ENCODE measurements around the gene HYCC1. TPM values are rescaled to one million over a fixed set of nuclear protein-coding genes. Genes with fewer than 3 reads are reported as not detected.
"Not testable (repeated sequence)": the region's sequence is repeated elsewhere in the genome, so short reads cannot be mapped to it uniquely, and the experiment has no call there.

The HYCC1 gene
- total RNA-seq, 1 experiment from 2014 or later, result 17.6 TPM

DNA sequence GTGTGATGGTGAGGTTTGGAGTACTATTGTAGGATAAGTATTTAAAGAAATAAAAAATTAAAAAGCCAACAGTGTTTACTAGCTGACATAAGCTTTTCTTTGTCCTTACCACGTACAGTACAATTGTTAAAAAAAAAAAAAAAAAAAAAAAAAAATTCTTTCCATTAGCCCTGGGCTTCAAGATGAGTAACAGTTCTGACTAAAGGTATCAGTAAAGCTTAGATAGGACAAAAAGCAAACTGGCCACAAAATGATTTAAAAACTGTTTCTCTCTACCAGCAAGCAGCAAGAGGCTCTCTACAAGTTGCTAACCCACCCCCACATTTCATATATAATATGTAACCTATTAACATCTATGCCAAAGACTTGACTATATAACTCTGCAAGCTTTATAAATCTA lies 17.5 kb downstream of the HYCC1 start:
- DNase-seq (ENCODE audit: low read depth), result no peak

DNA sequence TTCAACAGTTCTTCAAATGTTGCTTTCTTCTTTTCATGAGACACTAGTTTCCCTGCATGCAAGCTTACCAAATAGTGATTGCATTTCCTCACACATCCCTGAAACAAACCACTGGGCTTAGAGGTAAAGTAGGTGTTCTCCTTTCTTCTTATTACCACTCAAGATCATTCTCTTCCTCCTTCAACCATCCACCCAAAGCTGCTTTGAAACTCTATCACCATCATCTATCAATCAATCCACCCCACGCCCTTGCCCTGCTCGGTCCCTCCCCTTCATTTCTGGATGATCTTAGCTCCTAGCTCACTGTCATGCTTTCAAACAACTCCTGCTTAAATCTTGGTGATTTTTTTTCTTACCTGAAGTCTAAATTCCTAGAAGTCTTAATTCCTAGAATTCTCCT lies 18.9 kb downstream of the HYCC1 start:
- DNase-seq (ENCODE audit: low read depth), result no peak
- in situ Hi-C loops (cut with HindIII; ENCODE audit: low pct_unique_long_range_greater_than_20kb, low sequenced_read_pairs), result no loop called here

More for the DNA sequence above, 17.5 kb downstream of the HYCC1 start:
- in situ Hi-C loops (cut with HindIII; ENCODE audit: low pct_unique_long_range_greater_than_20kb, low sequenced_read_pairs), result no loop called here

DNA sequence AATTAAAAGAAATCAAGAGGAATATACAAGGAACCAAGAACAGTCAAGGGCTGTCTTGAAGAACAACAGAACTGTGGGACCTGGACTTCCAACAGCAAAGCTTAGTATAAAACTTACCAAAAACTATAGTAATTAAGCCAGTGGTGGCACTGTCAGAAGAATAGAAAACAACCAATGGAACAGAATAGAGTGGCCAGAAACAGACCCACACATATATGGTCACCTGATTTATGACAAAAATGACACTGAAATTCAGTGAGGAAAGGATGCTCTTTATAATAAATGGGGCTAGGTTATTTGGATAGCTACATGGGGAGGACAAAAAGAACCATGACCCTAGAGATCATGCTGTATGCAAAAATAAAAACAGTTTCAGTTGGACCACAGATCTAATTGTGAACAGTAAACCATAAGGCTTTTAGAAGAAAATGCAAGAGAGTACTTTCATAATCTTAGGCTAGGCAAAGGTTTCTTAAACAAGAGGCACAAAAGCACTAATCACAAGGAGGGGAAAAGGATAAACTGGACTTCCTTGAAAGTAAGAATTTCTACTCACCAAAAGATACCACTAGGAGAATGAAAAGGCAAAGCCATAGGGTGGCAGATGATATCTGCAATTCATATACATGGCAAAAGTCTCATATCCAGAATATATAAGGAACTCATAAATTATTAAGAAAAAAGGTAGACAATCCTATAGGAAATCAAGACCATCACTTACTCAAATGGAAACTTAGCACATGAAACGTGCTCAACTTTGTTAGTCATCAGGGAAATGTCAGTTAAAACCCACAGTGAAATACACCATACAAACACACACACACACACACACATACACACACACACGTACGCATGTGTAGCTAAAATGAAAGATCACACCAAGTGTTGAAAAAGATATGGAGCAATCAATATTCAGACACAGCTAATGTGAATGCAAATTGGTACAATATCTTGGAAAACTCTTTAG lies 20.8 kb downstream of the HYCC1 start:
- in situ Hi-C loops (cut with HindIII; ENCODE audit: low pct_unique_long_range_greater_than_20kb, low sequenced_read_pairs), result no loop called here

DNA sequence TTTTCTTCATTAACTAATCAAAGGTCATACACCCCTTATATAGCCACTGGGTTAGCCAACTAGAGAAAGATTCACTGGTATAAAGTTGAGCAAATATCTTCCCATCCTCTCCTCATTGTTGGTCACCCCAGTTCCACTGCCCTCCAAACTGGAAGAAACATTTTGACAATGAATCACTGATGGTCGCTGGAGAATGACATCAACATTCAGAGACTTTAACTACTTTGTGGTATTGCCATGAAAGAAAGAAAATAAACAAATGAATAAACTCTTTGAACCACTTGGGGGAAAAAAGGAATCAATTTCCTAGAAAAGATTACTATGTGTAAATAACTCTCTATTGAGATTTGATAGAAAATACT lies 23.4 kb downstream of the HYCC1 start:
- DNase-seq (ENCODE audit: low read depth), result no peak
- in situ Hi-C loops (cut with HindIII; ENCODE audit: low pct_unique_long_range_greater_than_20kb, low sequenced_read_pairs), result no loop called here

More for the DNA sequence above, 20.8 kb downstream of the HYCC1 start:
- DNase-seq (ENCODE audit: low read depth), result no peak

DNA sequence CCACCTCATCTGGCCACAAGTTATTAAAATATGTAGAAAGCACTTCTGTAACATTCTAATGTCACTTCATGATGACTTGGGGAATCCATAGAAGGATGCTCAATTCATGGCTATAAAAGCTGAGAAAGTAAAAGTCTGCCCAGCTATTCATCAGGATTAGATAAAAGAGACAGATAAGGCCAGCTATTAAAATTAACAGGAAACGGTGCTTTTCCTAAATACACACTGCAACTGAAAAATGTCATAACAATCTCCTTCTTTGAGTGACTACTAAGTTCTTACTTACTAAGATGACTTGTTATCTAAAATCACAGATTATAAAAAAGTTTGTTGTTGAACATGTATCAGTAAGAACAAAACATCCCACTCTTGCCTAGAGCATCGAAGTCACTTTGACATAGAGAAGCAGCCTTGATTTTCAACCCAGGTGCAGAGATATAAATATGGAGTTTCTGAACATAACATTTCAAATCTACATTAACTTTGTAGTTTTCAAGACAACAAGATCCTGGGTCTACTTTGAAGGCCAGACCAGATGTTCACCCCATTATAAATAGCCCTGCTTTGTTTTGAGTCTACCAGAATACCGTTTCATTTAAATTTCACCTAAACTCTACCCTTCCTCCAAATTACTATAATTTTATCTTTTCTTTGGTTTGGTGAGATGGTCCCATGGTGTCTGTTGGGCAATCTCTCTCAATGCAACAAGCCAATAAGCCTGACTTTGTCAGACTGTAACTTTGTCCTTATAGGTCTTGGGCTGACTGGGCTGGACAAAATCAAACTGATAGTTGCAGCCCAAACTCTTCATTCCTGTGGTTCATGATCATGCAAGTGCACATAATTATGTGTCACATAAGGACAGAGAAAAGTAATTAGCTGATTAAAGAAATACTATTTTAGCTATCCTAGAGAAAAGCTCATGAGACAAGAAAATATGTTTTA lies 24.0 kb downstream of the HYCC1 start:
- no peak for DNase-seq (ENCODE audit: low read depth)
- in situ Hi-C loops (cut with HindIII; ENCODE audit: low pct_unique_long_range_greater_than_20kb, low sequenced_read_pairs), result no loop called here

DNA sequence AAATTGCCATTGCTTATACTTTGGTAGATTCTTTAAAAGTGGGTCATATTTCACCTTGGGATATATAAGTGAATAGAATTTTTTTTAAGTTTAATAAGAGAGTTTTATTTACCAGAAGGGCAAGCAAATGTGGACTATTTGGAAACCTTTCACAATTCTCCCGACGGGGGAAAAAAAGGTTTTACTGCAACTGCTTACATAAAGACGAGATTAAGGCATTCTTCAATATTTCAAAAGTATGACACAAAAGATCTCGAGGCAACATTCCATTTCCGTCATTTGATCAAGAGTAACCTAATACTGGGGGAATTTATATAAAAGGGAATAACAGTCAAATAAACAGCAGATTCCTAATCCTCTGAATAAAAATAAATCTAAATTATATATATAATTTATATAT lies 28.5 kb downstream of the HYCC1 start:
- in situ Hi-C loops (cut with HindIII; ENCODE audit: low pct_unique_long_range_greater_than_20kb, low sequenced_read_pairs), result no loop called here
- no peak for DNase-seq (ENCODE audit: low read depth)

DNA sequence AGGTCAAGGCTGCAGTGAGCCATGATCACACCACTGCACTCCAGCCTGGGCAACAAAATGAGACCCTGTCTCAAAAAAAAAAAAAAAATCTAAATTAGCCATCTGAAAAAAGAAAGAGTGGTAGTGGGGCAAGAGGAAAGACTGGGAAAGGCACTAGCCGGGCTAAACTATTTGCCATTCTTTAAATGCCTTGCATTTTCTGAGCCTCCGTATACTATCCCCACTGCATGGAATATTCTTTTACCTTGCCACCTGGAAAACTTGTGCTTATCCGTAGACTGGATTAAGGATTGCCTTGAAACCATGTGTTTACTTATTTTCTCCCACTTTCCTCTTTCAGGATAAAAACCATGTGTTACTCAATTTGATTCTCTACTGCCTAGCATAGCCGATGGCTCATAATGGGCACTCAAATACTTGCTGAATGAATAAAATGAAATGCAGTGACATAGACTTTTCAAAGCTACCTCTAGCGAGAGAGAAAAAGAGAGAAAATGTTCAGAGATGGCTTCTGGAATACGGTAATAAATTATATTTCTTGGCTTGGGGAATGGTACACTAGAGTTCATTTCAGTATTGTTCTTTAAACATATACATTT lies 30.6 kb downstream of the HYCC1 start:
- in situ Hi-C loops (cut with HindIII; ENCODE audit: low pct_unique_long_range_greater_than_20kb, low sequenced_read_pairs), result no loop called here
- no peak for DNase-seq (ENCODE audit: low read depth)

DNA sequence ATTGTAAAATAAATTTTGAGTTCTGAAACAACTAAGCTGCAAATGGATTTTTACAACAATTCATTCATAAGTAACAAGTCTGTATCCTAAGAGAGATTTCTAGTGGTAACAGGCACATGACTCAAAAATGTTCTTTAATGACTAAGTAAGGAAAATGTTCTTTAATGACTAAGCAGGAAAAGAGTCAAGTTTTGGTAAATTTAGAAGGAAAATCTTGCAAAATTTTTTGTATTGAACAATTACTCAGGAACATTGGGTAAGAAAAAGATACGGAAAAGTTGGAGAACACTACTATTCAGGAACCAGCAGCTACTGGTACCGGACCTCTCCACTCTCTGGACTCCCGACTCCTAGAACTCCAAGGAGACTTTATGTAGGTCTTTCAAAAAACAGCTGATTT lies 33.5 kb downstream of the HYCC1 start:
- DNase-seq (ENCODE audit: low read depth), result no peak
- in situ Hi-C loops (cut with HindIII; ENCODE audit: low pct_unique_long_range_greater_than_20kb, low sequenced_read_pairs), result no loop called here

DNA sequence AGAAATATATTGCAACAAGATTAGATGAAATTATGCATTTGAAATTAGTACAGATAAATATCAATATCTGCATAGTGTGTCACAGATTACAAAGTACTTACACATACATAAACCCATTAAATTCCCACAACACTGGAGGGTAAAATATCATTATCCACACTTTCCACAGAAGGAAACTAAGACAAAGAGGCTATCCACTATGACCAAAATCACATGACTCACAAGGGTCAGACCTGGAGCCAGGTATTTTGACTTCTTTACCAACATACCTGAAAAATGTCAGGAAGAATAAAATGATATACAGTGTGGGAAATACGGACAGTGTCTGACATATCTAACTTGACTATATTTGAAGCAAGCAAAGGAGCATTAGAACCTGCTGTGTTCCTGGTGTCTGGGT lies 34.1 kb downstream of the HYCC1 start:
- DNase-seq (ENCODE audit: low read depth), result no peak
- in situ Hi-C loops (cut with HindIII; ENCODE audit: low pct_unique_long_range_greater_than_20kb, low sequenced_read_pairs), result no loop called here

DNA sequence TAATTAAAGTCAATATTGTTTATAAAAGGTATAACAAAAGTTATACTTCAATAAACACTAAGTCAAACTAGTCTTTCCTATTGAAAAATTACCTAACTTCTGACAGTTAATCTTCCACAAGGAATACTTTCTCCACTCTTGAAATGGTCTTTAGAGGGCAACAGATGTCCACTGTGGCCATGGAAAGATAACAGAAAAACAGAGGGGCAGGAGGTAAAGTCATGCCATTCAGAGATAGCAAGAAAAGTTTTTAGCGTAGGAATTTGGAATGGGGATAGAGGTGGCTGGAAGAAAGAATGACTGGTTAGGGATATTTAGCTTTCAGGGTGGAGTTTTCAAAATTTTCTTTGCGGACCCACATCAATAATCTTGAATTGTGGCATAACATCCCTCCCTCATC lies 34.7 kb downstream of the HYCC1 start:
- no peak for DNase-seq (ENCODE audit: low read depth)
- in situ Hi-C loops (cut with HindIII; ENCODE audit: low pct_unique_long_range_greater_than_20kb, low sequenced_read_pairs), result no loop called here

DNA sequence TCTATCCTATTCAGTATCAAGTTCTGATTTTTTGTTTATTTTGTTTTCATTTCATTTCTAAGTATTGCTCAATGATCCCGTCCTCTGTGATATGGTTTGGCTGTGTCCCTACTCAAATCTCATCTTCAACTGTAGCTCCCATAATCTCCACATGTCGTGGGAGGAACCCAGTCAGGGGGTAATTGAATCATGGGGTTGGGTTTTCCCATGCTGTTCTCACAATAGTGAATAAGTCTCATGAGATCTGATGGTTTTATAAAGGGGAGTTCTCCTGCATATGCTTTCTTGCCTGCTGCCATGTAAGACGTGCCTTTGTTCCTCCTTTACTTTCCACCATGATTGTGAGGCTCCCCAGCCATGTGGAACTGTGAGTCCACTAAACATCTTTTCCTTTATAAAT lies 39.3 kb downstream of the HYCC1 start:
- in situ Hi-C loops (cut with HindIII; ENCODE audit: low pct_unique_long_range_greater_than_20kb, low sequenced_read_pairs); DNase-seq (ENCODE audit: low read depth): not testable (repeated sequence)

DNA sequence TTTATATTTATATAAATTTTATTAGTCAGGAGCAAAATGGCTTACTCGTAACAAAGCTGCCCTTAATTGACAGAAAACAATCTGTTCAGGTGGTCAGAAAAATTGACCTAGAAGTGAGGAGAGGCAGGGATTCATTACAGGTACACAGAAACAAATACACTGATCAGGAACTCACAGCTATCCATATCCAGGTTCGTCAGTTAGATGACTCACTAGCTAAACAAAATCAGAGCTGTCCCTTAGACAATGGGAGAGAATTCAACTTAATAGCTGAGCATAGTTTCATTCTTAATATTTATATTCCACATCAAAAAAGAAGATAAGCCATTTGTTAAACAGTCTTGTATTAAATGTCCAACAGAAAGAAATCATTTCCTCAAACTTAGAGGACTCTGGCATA lies 41.7 kb downstream of the HYCC1 start:
- DNase-seq (ENCODE audit: low read depth), result no peak
- in situ Hi-C loops (cut with HindIII; ENCODE audit: low pct_unique_long_range_greater_than_20kb, low sequenced_read_pairs), result no loop called here

DNA sequence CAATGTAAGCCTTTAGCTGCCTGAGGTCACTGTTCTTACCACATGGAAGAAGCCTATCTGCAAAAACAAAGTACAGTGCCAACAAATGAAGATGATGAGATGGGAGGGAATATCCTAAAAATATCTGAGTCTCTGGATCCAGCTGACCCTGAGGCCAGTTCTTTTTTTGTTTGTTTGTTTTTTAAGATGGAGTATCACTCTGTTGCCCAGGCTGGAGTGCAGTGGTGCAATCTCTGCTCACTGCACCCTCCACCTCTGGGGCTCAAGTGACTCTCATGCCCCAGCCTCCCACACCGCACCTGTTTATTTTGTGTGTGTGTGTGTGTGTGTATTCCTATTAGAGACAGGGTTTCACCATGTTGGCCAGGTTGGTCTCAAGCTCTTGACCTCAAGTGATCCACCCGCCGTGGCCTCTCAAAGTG lies 44.9 kb downstream of the HYCC1 start:
- DNase-seq (ENCODE audit: low read depth), result no peak
- in situ Hi-C loops (cut with HindIII; ENCODE audit: low pct_unique_long_range_greater_than_20kb, low sequenced_read_pairs), result no loop called here

Other genes with a start within 250 kb of the HYCC1 start
- 160 and 274 TPM in 2 replicates for gene TOMM7, start 191.3 kb downstream of the HYCC1 start, total RNA-seq (2014; rRNA removed; shearing (Covaris generic); ENCODE audit: low replicate concordance)
- 36.2 and 46.4 TPM in 2 replicates for gene KLHL7, start 91.7 kb upstream of the HYCC1 start, total RNA-seq (2014; rRNA removed; shearing (Covaris generic); ENCODE audit: low replicate concordance)
- gene NUP42, start 167.9 kb upstream of the HYCC1 start, total RNA-seq (2014; rRNA removed; shearing (Covaris generic); ENCODE audit: low replicate concordance), result 30.1 and 51.0 TPM in 2 replicates
- 32.7 and 33.1 TPM in 2 replicates for gene GPNMB, start 232.6 kb upstream of the HYCC1 start, total RNA-seq (2014; rRNA removed; shearing (Covaris generic); ENCODE audit: low replicate concordance)

Data from Caki2 (cell line).